SK-N-MC (cell line): ENCODE results near the gene CBFA2T2.

Experiments used
- EZH2 ChIP-seq: fragments of 200-600 bp; sonication (generic); IDR thresholded peaks from one replicate; pipeline ENCODE4 v1.6.1; 2017; ENCODE audit warnings: antibody characterized with exemption
- FOXP2 ChIP-seq: optimal IDR thresholded peaks from 2 replicates; pipeline ENCODE3; 2011; ENCODE audit warnings: mild to moderate bottlenecking, moderate library complexity; ENCODE audit not compliant: insufficient read depth; ENCODE audit errors: extremely low read length, control extremely low read depth
- POLR2AphosphoS5 ChIP-seq: IDR thresholded peaks from 2 replicates; pipeline ENCODE4 v1.6.1; 2012; ENCODE audit warnings: mild to moderate bottlenecking, low read depth, low read length, borderline replicate concordance

DNA sequence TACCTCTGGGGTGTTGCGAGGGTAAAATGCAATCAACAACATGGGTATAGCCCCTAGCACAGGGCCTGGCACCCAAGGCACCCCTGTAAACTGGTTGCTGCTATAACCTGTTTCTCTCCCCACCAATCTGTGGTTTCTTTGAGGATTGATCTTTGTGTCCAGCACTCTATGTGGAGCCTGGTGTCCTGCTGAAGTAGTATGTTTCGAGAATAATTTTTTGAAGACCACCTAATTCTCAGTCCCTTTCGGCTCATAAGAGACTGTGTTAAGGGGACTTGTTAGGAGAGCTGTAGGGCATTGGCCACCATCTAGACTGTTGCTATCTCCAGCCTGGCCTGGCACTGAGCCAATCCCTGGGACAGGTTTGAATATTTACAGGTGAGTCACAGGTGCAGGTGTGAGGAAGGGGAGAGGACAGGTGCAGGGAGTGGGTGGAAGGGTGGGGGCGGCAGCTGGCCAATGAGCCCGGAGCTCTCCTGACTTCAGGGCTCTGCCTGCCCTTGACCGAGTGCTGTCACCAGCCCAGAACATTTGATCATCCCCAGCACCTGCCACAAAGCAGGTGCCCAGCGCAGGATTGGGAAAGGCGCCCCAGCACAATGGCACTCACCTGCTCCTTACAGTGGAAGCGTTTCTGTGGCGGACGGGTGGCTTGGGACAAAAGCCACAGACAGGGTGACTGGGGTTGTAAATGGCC is 164.2 kb downstream of the CBFA2T2 start:
- TF ChIP-seq EZH2 (no peak), POLR2AphosphoS5 (peak; percentile 7; the same call in 1 of the 2 replicates), FOXP2 (no peak)
